Measurements from ENCODE around the gene GUCA2A. TPM values are rescaled to one million over a fixed set of nuclear protein-coding genes. Genes with fewer than 3 reads are reported as not detected.
"Not testable (repeated sequence)": the region's sequence is repeated elsewhere in the genome, so short reads cannot be mapped to it uniquely, and the experiment has no call there.

GUCA2A gene
- total and polyA plus RNA-seq, 8 donors = 1.8 to 3.1 TPM; not detected in 6

DNA sequence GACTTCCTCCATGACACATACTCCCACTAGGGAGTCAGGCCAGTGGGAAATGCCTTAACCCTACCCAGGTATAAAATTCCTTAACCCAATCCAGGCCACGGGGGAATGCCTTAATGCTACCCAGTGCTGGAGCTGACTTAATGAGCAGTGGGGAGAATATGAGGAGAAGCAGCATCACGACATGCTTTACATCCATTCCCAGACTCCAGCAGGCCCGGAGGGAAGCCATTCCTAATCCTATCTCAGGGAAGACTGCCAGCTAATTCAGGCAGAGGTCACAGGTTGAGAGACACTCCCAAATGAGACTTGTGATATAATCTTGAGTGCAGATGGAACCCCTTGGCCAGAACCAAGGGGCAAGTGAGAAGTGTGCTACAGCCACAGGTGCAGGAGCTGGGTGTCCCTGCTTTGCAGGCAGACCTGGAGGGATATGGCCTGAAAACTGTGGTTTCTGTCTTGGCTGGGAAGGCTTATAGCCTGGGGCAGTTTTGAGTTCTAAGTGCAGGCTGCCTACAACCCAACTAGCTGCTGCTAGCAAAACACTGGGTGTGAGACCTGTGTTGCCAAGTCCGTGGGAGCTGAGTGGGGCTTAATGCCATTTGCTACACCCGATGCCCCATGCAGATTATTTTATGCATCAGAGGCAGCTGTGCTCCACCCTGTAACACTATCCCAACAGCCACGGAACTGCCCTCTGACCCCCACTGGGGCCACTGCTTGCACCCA is 45.1 kb upstream of the GUCA2A start:
- Histone ChIP-seq H3K36me3 (peaks cover 0 to 15% (median 6%) of the 10 kb centered on the region in 4 donors), H3K4me1 (peaks cover 14 to 47% (median 26%) of the 10 kb centered on the region in 4 donors), H3K27me3 (no peaks in the 10 kb centered on the region), H3K27ac (no peak overlapping the region), H3K4me3 (no peak overlapping the region), H3K9me3 (no peaks in the 10 kb centered on the region)
- intact Hi-C loops (cut with DNase I; ENCODE audit: low total_unique reads) = no loop called here
- no peak for DNase-seq
- WGBS, 5 donors = 70 to 81% (median 76%) methylated on average over 5 to 6 of the region's 6 CpGs
- TF ChIP-seq POLR2AphosphoS5 (IDR thresholded peaks at IDR 0.05) (no peak), POLR2A (IDR thresholded peaks at IDR 0.05) (no peak), EP300 (IDR thresholded peaks at IDR 0.05) (no peak)
- TF ChIP-seq, protein P1, sequence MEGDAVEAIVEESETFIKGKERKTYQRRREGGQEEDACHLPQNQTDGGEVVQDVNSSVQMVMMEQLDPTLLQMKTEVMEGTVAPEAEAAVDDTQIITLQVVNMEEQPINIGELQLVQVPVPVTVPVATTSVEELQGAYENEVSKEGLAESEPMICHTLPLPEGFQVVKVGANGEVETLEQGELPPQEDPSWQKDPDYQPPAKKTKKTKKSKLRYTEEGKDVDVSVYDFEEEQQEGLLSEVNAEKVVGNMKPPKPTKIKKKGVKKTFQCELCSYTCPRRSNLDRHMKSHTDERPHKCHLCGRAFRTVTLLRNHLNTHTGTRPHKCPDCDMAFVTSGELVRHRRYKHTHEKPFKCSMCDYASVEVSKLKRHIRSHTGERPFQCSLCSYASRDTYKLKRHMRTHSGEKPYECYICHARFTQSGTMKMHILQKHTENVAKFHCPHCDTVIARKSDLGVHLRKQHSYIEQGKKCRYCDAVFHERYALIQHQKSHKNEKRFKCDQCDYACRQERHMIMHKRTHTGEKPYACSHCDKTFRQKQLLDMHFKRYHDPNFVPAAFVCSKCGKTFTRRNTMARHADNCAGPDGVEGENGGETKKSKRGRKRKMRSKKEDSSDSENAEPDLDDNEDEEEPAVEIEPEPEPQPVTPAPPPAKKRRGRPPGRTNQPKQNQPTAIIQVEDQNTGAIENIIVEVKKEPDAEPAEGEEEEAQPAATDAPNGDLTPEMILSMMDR (IDR thresholded peaks at IDR 0.05) = no peak

DNA sequence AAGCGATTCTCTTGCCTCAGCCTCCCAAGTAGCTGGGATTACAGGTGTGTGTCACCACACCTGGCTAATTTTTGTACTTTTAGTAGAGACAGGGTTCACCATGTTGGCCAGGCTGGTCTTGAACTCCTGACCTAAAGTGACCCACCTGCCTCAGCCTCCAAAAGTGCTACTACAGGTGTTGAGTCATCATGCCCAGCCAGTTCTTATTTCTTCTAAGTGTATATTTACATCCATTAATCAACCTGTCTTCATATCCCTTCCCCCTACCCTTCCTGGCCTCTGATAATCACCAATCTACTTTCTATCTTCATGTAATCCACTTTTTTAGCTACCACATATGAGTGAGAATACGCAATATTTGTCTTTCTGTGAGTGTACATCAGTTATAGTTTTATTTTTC is 42.4 kb upstream of the GUCA2A start:
- 95 to 99% (median 99%) methylated on average over 2 of the region's 2 CpGs for WGBS, 5 donors
- peaks cover 7 to 35% (median 16%) of the 10 kb centered on the region in 4 donors for H3K4me1 ChIP-seq
- DNase-seq; H3K4me3 ChIP-seq; H3K27ac ChIP-seq; intact Hi-C loops (cut with DNase I; ENCODE audit: low total_unique reads); H3K27me3 ChIP-seq; H3K9me3 ChIP-seq: not testable (repeated sequence)
- H3K36me3 ChIP-seq = peaks cover 0 to 32% (median 22%) of the 10 kb centered on the region in 4 donors

DNA sequence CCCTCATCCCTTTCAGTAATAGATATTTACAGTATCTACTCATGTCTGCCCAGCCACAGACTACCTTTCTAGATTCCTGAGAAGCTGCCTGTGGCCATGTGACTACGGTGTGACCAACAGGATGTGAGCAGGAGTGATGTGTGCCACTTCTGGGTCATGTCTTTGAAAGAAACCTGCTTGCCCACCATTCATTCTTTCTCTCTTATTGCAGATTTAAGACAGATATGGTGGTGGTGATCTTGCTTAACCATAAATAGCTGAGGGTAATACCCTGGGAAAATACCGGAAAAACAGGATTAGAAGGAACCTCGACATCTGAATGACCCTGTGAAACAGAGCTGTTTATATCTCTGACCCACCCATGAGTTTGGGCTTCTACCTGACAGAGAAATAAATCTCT is 41.6 kb upstream of the GUCA2A start:
- no peak overlapping the region for H3K4me3 ChIP-seq
- peaks cover 0 to 9% (median 0%) of the 10 kb centered on the region in 4 donors for H3K9me3 ChIP-seq
- intact Hi-C loops (cut with DNase I; ENCODE audit: low total_unique reads) = no loop called here
- TF ChIP-seq, protein P1 (IDR thresholded peaks at IDR 0.05) = no peak
- no peak for TF ChIP-seq EP300 (IDR thresholded peaks at IDR 0.05)
- TF ChIP-seq POLR2A (IDR thresholded peaks at IDR 0.05) = no peak
- TF ChIP-seq POLR2AphosphoS5 (IDR thresholded peaks at IDR 0.05) = no peak
- peaks cover 0 to 34% (median 25%) of the 10 kb centered on the region in 4 donors for H3K36me3 ChIP-seq
- no peak overlapping the region for H3K27ac ChIP-seq
- WGBS, 5 donors = 76 to 83% (median 80%) methylated on average over 3 of the region's 3 CpGs
- no peaks in the 10 kb centered on the region for H3K27me3 ChIP-seq
- H3K4me1 ChIP-seq = peaks cover 7 to 29% (median 14%) of the 10 kb centered on the region in 4 donors
- DNase-seq = no peak

DNA sequence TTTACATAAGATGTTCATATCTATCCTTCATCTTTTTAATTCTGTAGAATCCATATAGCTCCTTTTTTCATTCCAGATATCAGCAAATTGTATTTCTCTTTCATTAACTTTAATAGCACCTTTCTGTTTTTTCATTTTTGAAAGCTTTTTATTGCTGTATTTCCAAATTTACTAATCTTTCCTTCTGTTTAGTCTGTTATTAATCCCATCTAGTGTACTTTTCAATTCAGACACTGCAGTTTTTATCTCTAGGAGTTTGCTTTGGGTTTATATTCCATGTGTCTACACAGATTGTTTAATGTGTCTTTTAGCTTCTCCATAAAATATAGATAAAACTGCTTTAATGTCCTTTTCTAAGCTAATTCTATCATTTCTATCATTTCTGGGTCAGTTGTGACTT is 37.4 kb upstream of the GUCA2A start:
- peaks cover 0 to 9% (median 0%) of the 10 kb centered on the region in 4 donors for H3K9me3 ChIP-seq
- H3K36me3 ChIP-seq = peaks cover 0 to 54% (median 41%) of the 10 kb centered on the region in 4 donors
- H3K4me1 ChIP-seq = peaks cover 0 to 6% (median 0%) of the 10 kb centered on the region in 4 donors
- no peak for DNase-seq
- intact Hi-C loops (cut with DNase I; ENCODE audit: low total_unique reads) = no loop called here
- no peak overlapping the region for H3K27ac ChIP-seq
- H3K27me3 ChIP-seq = no peaks in the 10 kb centered on the region
- no peak overlapping the region for H3K4me3 ChIP-seq
- TF ChIP-seq, protein P1 (IDR thresholded peaks at IDR 0.05) = no peak
- TF ChIP-seq EP300 (IDR thresholded peaks at IDR 0.05) (no peak), POLR2A (IDR thresholded peaks at IDR 0.05) (no peak), POLR2AphosphoS5 (IDR thresholded peaks at IDR 0.05) (no peak)

DNA sequence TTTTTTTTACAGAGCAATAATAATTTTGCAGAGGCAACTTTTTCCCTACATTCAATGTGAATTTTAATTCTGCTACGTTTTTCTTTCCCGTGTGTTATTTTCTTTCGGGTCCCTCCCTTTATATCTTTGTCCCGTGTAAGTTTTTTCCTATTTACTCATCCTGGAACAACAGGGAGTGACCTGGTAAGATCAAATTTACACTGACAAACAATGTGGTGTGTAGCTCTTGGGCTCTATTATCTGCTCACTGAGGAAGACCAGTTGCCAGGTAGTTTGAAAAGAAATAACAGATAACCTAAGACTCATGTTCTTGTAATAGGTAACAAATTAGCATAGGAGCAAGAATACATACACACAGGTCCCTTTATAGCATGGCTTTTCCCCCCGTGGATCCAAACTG is 33.7 kb upstream of the GUCA2A start:
- no peak overlapping the region for H3K27ac ChIP-seq
- H3K36me3 ChIP-seq = peaks cover 14 to 77% (median 66%) of the 10 kb centered on the region in 4 donors
- 35 to 64% (median 58%) methylated on average over 5 of the region's 5 CpGs for WGBS, 5 donors
- intact Hi-C loops (cut with DNase I; ENCODE audit: low total_unique reads) = no loop called here
- peaks cover 0 to 9% (median 0%) of the 10 kb centered on the region in 4 donors for H3K9me3 ChIP-seq
- H3K4me1 ChIP-seq = peaks cover 0 to 6% (median 0%) of the 10 kb centered on the region in 4 donors
- DNase-seq = no peak
- TF ChIP-seq POLR2A (IDR thresholded peaks at IDR 0.05) (no peak), EP300 (IDR thresholded peaks at IDR 0.05) (no peak), POLR2AphosphoS5 (IDR thresholded peaks at IDR 0.05) (no peak)
- TF ChIP-seq, protein P1 (IDR thresholded peaks at IDR 0.05) = no peak
- H3K4me3 ChIP-seq = no peak overlapping the region
- H3K27me3 ChIP-seq = no peaks in the 10 kb centered on the region
